A673 (cell line): ENCODE data around the gene HMGB3.

Experiments
- EZH2 ChIP-seq: fragments of 200-600 bp; sonication (generic); IDR thresholded peaks from 2 replicates; pipeline ENCODE4 v1.6.1; 2017; ENCODE audit warnings: borderline replicate concordance, low read depth, mild to moderate bottlenecking, mixed read lengths, antibody characterized with exemption, low read length; ENCODE audit not compliant: poor library complexity, severe bottlenecking
- TF ChIP-seq, protein P1 (sequence below): fragments of 300-800, 200-600 bp; sonication (generic); conservative IDR thresholded peaks from 2 replicates; pipeline ENCODE4 v1.5.1; 2017; ENCODE audit warnings: low read depth, mild to moderate bottlenecking, antibody characterized with exemption, low read length, moderate library complexity, mixed read lengths

DNA sequence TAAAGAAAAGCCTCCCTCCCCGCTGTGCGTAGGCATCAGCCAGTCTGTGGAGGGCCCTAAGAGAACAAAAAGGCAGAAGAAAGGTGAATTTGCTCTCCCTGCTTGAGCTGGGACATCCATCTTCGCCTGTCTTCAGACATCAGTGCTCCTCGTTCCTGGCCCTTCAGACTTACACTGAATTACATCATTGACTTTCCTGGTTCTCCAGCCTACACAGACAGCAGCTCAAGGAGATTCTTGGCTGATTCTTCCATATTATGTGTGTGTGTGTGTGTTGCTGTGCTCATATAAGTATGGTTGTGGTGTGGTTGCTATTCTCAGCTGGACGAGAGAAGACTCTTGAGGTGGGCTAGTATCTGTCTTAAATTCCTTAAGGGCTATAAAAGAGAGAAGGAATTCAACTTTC is 49.2 kb upstream of the HMGB3 start:
- no peak for TF ChIP-seq EZH2
- TF ChIP-seq, protein P1, sequence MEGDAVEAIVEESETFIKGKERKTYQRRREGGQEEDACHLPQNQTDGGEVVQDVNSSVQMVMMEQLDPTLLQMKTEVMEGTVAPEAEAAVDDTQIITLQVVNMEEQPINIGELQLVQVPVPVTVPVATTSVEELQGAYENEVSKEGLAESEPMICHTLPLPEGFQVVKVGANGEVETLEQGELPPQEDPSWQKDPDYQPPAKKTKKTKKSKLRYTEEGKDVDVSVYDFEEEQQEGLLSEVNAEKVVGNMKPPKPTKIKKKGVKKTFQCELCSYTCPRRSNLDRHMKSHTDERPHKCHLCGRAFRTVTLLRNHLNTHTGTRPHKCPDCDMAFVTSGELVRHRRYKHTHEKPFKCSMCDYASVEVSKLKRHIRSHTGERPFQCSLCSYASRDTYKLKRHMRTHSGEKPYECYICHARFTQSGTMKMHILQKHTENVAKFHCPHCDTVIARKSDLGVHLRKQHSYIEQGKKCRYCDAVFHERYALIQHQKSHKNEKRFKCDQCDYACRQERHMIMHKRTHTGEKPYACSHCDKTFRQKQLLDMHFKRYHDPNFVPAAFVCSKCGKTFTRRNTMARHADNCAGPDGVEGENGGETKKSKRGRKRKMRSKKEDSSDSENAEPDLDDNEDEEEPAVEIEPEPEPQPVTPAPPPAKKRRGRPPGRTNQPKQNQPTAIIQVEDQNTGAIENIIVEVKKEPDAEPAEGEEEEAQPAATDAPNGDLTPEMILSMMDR: no peak
